ENCODE measurements around the gene ABLIM2.
A peak's percentile ranks its signal among the peaks of the same experiment; 100 is the strongest.

ABLIM2 gene

GRCh38 chr4:8174970-8175369, 16.4 kb upstream of the ABLIM2 start:
- no peak for TF ChIP-seq CTCF (IDR thresholded peaks at IDR 0.05)
- Mint-ChIP-seq H3K4me3 (no peak overlapping the region), H3K4me1 (peaks cover 24% of the 10 kb centered on the region), H3K27me3 (ENCODE audit: low read depth, poor library complexity) (peaks cover 24% of the 10 kb centered on the region), H3K36me3 (ENCODE audit: low read depth) (no peaks in the 10 kb centered on the region), H3K27ac (no peak overlapping the region), H3K9me3 (no peaks in the 10 kb centered on the region)
- DNase-seq = no peak

- Mint-ChIP-seq H3K36me3 (ENCODE audit: low read depth) (no peaks in the 10 kb centered on the region), H3K27me3 (ENCODE audit: low read depth, poor library complexity) (peaks cover 27% of the 10 kb centered on the region), H3K9me3 (peaks cover 5% of the 10 kb centered on the region), H3K4me3 (no peak overlapping the region), H3K27ac (no peak overlapping the region), H3K4me1 (peaks cover 28% of the 10 kb centered on the region)
- no peak for TF ChIP-seq CTCF (IDR thresholded peaks at IDR 0.05)
- DNase-seq = peak; percentile 30
Observed at GRCh38 chr4:8173492-8174242, 15.1 kb upstream of the ABLIM2 start.

GRCh38 chr4:8171984-8172924, 13.6 kb upstream of the ABLIM2 start:
- Mint-ChIP-seq H3K27ac (no peak overlapping the region), H3K36me3 (ENCODE audit: low read depth) (no peaks in the 10 kb centered on the region), H3K4me1 (peaks cover 22% of the 10 kb centered on the region), H3K27me3 (ENCODE audit: low read depth, poor library complexity) (peaks cover 32% of the 10 kb centered on the region), H3K9me3 (peaks cover 12% of the 10 kb centered on the region), H3K4me3 (no peak overlapping the region)
- TF ChIP-seq CTCF (IDR thresholded peaks at IDR 0.05) = no peak
- DNase-seq = no peak

- peaks cover 16% of the 10 kb centered on the region for H3K4me1 Mint-ChIP-seq
- DNase-seq = no peak
- H3K27me3 Mint-ChIP-seq (ENCODE audit: low read depth, poor library complexity) = peaks cover 38% of the 10 kb centered on the region
- no peak overlapping the region for H3K4me3 Mint-ChIP-seq
- peaks cover 12% of the 10 kb centered on the region for H3K9me3 Mint-ChIP-seq
- H3K36me3 Mint-ChIP-seq (ENCODE audit: low read depth) = no peaks in the 10 kb centered on the region
- no peak for TF ChIP-seq CTCF (IDR thresholded peaks at IDR 0.05)
- H3K27ac Mint-ChIP-seq = no peak overlapping the region
Observed at GRCh38 chr4:8171266-8171665, 12.7 kb upstream of the ABLIM2 start.

GRCh38 chr4:8170341-8170740, 11.7 kb upstream of the ABLIM2 start:
- Mint-ChIP-seq H3K27me3 (ENCODE audit: low read depth, poor library complexity) (peaks cover 42% of the 10 kb centered on the region), H3K9me3 (peaks cover 12% of the 10 kb centered on the region), H3K27ac (no peak overlapping the region), H3K4me1 (peaks cover 25% of the 10 kb centered on the region), H3K4me3 (no peak overlapping the region), H3K36me3 (ENCODE audit: low read depth) (no peaks in the 10 kb centered on the region)
- TF ChIP-seq CTCF (IDR thresholded peaks at IDR 0.05) = no peak
- DNase-seq = no peak
